Neural progenitor cell (in vitro differentiated cells): ENCODE data around the gene VTI1A.

ENCODE experiments used
- CTCF ChIP-seq: fragments of 200-600 bp; sonication (generic); IDR thresholded peaks from 2 replicates; pipeline ENCODE4 v1.5.1; 2017; ENCODE audit warnings: antibody characterized with exemption, mild to moderate bottlenecking
- EZH2 ChIP-seq: fragments of 200-600 bp; sonication (generic); IDR thresholded peaks from 2 replicates; pipeline ENCODE4 v1.6.1; 2017; ENCODE audit warnings: antibody characterized with exemption, mild to moderate bottlenecking, moderate library complexity
- EZH2phosphoT487 ChIP-seq: fragments of 200-600 bp; sonication (generic); IDR thresholded peaks from 2 replicates; pipeline ENCODE4 v1.6.1; 2017; ENCODE audit warnings: antibody characterized with exemption

- TF ChIP-seq CTCF (no peak), EZH2 (no peak), EZH2phosphoT487 (no peak)
Measured at GRCh38 chr10:112605063-112605462, 158.0 kb downstream of the VTI1A start.
